Ishikawa (cell line): ENCODE measurements around the gene THSD4.

ENCODE experiments used
- EGR1 ChIP-seq: IDR thresholded peaks from 2 replicates; pipeline ENCODE4 v1.6.1; 2012
- RAD21 ChIP-seq: IDR thresholded peaks from 2 replicates; pipeline ENCODE4 v1.6.1; 2012; ENCODE audit warnings: low read depth
- TAF1 ChIP-seq: IDR thresholded peaks from 2 replicates; pipeline ENCODE4 v1.6.1; 2012; ENCODE audit warnings: low read depth, mild to moderate bottlenecking
- TEAD4 ChIP-seq: IDR thresholded peaks from 2 replicates; pipeline ENCODE4 v1.6.1; 2012
- YY1 ChIP-seq: IDR thresholded peaks from 2 replicates; pipeline ENCODE4 v1.6.1; 2012; ENCODE audit warnings: low read depth

DNA sequence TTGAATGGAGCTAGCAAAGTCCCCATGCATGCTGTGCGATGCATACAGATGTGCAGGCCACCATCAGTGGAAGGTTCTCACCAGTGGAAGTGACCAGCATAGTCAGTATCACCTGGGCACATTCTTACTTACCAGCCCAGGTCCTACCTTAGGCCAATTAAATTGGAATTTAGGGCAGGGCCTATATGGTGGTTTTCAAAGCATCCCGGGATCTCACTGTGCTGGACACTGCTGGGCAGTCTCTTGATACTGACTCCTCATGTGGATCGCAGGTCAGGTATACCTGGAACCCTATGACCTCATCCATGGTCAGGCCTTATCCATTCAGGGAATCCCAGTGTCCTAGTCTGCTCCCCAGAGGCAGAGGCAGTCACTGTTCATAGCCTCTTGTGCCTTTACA is 358.5 kb downstream of the THSD4 start:
- TF ChIP-seq RAD21 = no peak
- TF ChIP-seq TAF1 = no peak
- no peak for TF ChIP-seq YY1
- no peak for TF ChIP-seq EGR1
- TF ChIP-seq TEAD4 = no peak
